GM12878 (cell line): Measurements from ENCODE around the gene SPDYA. TPM values are rescaled to one million over a fixed set of nuclear protein-coding genes. Genes with fewer than 3 reads are reported as not detected.

ENCODE experiments used
- ATAC-seq: fragments of 200-7000 bp; cut with Tn5 transposase; 3 replicates; pipeline ENCODE4 v1.9.1; 2020; ENCODE audit warnings: mild to moderate bottlenecking, moderate library complexity
- BruUV-seq: library from RNA; stranded (reverse); fragments of 400-500 nt; replicated peaks from 2 replicates; lab custom pipeline; 2021; lab: Mats Ljungman, UMichigan
- CTCF ChIA-PET: fragments of 300-600 bp; sonication (Branson Sonifier 250); formaldehyde crosslinking; extraction: SDS; loops from one replicate; lab custom pipeline; 2021; ENCODE audit warnings: inconsistent platforms; lab: Yijun Ruan, JAX
- POLR2A ChIA-PET: fragments of 350-600 bp; formaldehyde crosslinking; extraction: SDS; loops from one replicate; lab custom pipeline; 2021; ENCODE audit warnings: inconsistent platforms; lab: Charles Lee
- RAD21 ChIA-PET: fragments of 300-600 bp; sonication (Branson Sonifier 250); formaldehyde crosslinking; loops from one replicate; lab custom pipeline; 2023; ENCODE audit warnings: antibody characterized with exemption; ENCODE audit not compliant: unreplicated experiment; lab: Charles Lee
- SMC1A ChIA-PET: fragments of 300-600 bp; sonication (Branson Sonifier 250); formaldehyde crosslinking; loops from one replicate; lab custom pipeline; 2023; ENCODE audit not compliant: unreplicated experiment, uncharacterized antibody; lab: Charles Lee
- DNase-seq: peaks from one replicate; pipeline ENCODE4 v3.0.0-alpha.2; 2011; ENCODE audit warnings: low read depth, low spot score
- FAIRE-seq: peaks from 3 replicates; lab custom pipeline; 2011; peaks lifted over from hg19 to GRCh38; lab: Jason Lieb, UNC
- H2AFZ ChIP-seq: 2 replicates; pipeline ENCODE4 v1.6.0; 2011; ENCODE audit warnings: low read depth, low read length, control low read depth; ENCODE audit not compliant: control insufficient read depth
- H3K27ac ChIP-seq: 2 replicates; pipeline ENCODE4 v1.5.1; 2011; ENCODE audit warnings: control low read depth; ENCODE audit not compliant: control insufficient read depth, insufficient read depth
- H3K27me3 ChIP-seq, 2 experiments: replicated peaks in 1 of 2; 2 replicates each; pipeline versions ENCODE4 v1.6.0 to v1.6.1; 2011; ENCODE audit warnings: low read length in 1 of 2; ENCODE audit not compliant: control insufficient read depth in 2 of 2, insufficient read depth in 2 of 2
- H3K36me3 ChIP-seq, 2 experiments: 2 replicates each; pipeline ENCODE4 v1.5.1; 2011; ENCODE audit warnings: low read length in 1 of 2; ENCODE audit not compliant: control insufficient read depth in 2 of 2, insufficient read depth in 2 of 2
- H3K4me1 ChIP-seq: 2 replicates; pipeline ENCODE4 v1.6.1; 2011; ENCODE audit warnings: mild to moderate bottlenecking, low read length, moderate library complexity, mixed read lengths; ENCODE audit not compliant: control insufficient read depth, insufficient read depth
- H3K4me2 ChIP-seq: 2 replicates; pipeline ENCODE4 v1.6.0; 2011; ENCODE audit warnings: control low read depth; ENCODE audit not compliant: control insufficient read depth, insufficient read depth
- H3K4me3 ChIP-seq: fragments of 200-600 bp; sonication (generic); 2 replicates; pipeline ENCODE4 v1.5.1; 2016
- H3K79me2 ChIP-seq: 2 replicates; pipeline ENCODE4 v1.6.0; 2011; ENCODE audit warnings: low read length; ENCODE audit not compliant: control insufficient read depth, insufficient read depth
- H3K9ac ChIP-seq: 2 replicates; pipeline ENCODE4 v1.8.0; 2011; ENCODE audit warnings: low read length, control low read depth, mixed read lengths; ENCODE audit not compliant: control insufficient read depth, insufficient read depth
- H3K9me3 ChIP-seq: replicated peaks from 3 replicates; pipeline ENCODE4 v1.5.1; 2011; ENCODE audit warnings: mild to moderate bottlenecking, low read length; ENCODE audit not compliant: control insufficient read depth, insufficient read depth
- H4K20me1 ChIP-seq: 2 replicates; pipeline ENCODE4 v1.6.0; 2011; ENCODE audit not compliant: control insufficient read depth, insufficient read depth
- BCL3 ChIP-seq: IDR thresholded peaks from 2 replicates; pipeline ENCODE4 v1.6.1; 2011; ENCODE audit warnings: borderline replicate concordance, low read depth, mild to moderate bottlenecking, moderate library complexity, low read length; ENCODE audit not compliant: insufficient read depth, poor library complexity, severe bottlenecking
- JUNB ChIP-seq: IDR thresholded peaks from 2 replicates; pipeline ENCODE4 v1.6.1; 2016; ENCODE audit warnings: antibody characterized with exemption, mild to moderate bottlenecking
- MEF2A ChIP-seq: IDR thresholded peaks from 2 replicates; pipeline ENCODE4 v1.6.1; 2011; ENCODE audit warnings: low read depth, mild to moderate bottlenecking, low read length, moderate library complexity; ENCODE audit not compliant: insufficient read depth
- WGBS: methylation state at CpG from one replicate; pipeline ENCODE4 v1.1.6; 2016; ENCODE audit warnings: low lambda C conversion rate; ENCODE audit not compliant: insufficient replicate concordance, insufficient coverage; ENCODE audit errors: missing lambda C conversion rate; 5-methylcytosine and 5-hydroxymethylcytosine counted together
- in situ Hi-C: fragments of 300-500 bp; cut with MboI; formaldehyde crosslinking; loops from 9 replicates; pipeline ENCODE4 v1.14.3; 2018; ENCODE audit warnings: mixed read lengths
- intact Hi-C: fragments of 100-400 bp; cut with micrococcal nuclease; formaldehyde crosslinking; loops from one replicate; pipeline ENCODE4 v1.14.2; 2022; ENCODE audit not compliant: unreplicated experiment
- polyA plus RNA-seq, 11 experiments: library from polyadenylated mRNA; depleted of rRNA in 4 of 11; unstranded in 6 of 11; stranded (reverse) in 5 of 11; fragments of >200 nt; fragmentation: Nextera tagmentation in 4 of 11; fragmentation: Illumina TruSeq in 1 of 11; extraction: Ambion mirVana in 4 of 11; extraction: Trizol in 1 of 11; gene quantifications; 1 replicate in 1 of 11; 2 replicates in 10 of 11; pipeline versions ENCODE4 v1.2.1 to v1.2.3, GENCODE V29; 2011 to 2016; ENCODE audit warnings: inconsistent platforms in 2 of 11, missing spikeins in 2 of 11, low read depth in 1 of 11
- total RNA-seq, 4 experiments: library from RNA; depleted of rRNA in 3 of 4; stranded (reverse); fragments of >200 nt in 3 of 4; fragmentation: Illumina TruSeq in 1 of 4; extraction: Trizol in 1 of 4; gene quantifications; 2 replicates each; pipeline versions ENCODE4 v1.2.1 to v1.2.3, GENCODE V29; 2013 to 2021

Gene SPDYA
- total and polyA plus RNA-seq, 10 of the 15 experiments (the other 5 are each of a cell fraction or from before 2014, with no cell fraction given), result 0.12 to 2.4 (median 0.50) TPM

- no TSS peak for BruUV-seq
- ATAC-seq, result no peak
- in situ Hi-C loops, result no loop called here
Observed at GRCh38 chr2:28818053-28818452, 7.4 kb downstream of the SPDYA start.

More at GRCh38 chr2:28818053-28818452, 7.4 kb downstream of the SPDYA start:
- Histone ChIP-seq H3K36me3 (no peaks in the 10 kb centered on the region), H3K4me3 (no peak overlapping the region), H3K4me1 (no peaks in the 10 kb centered on the region), H3K9me3 (no peaks in the 10 kb centered on the region), H3K9ac (no peak overlapping the region), H2AFZ (no peak overlapping the region), H3K27me3 (no peaks in the 10 kb centered on the region), H4K20me1 (no peaks in the 10 kb centered on the region), H3K79me2 (no peaks in the 10 kb centered on the region), H3K4me2 (no peak overlapping the region), H3K27ac (no peak overlapping the region)
- ChIA-PET SMC1A (no interaction called here), CTCF (no interaction called here), RAD21 (no interaction called here), POLR2A (no interaction called here)
- intact Hi-C loops, result no loop called here
- DNase-seq (no peak), FAIRE-seq (no peak)
- 30% methylated on average over 3 of the region's 3 CpGs for WGBS
- TF ChIP-seq MEF2A (peak; percentile 74; the same call in 1 of the 2 replicates), JUNB (peak; percentile 35; the same call in 1 of the 2 replicates), BCL3 (no peak)
